Left ventricle myocardium inferior (tissue), 1 donor: ENCODE measurements around the gene LHX2. TPM values are rescaled to one million over a fixed set of nuclear protein-coding genes. Genes with fewer than 3 reads are reported as not detected.

Source experiments
- DNase-seq: peaks from one replicate; pipeline ENCODE4 v3.0.0-alpha.2; 2020
- H3K27ac ChIP-seq: fragments of 200-600 bp; replicated peaks from 2 replicates; pipeline ENCODE4 v1.8.0; 2021
- H3K27me3 ChIP-seq: fragments of 200-600 bp; 2 replicates; pipeline ENCODE4 v1.8.0; 2021; ENCODE audit warnings: low read depth
- H3K36me3 ChIP-seq: fragments of 200-600 bp; 2 replicates; pipeline ENCODE4 v1.8.0; 2021
- H3K4me1 ChIP-seq: fragments of 200-600 bp; 2 replicates; pipeline ENCODE4 v1.8.0; 2021
- H3K4me3 ChIP-seq: fragments of 200-600 bp; 2 replicates; pipeline ENCODE4 v1.8.0; 2021; ENCODE audit warnings: mild to moderate bottlenecking, moderate library complexity
- H3K9me3 ChIP-seq: fragments of 200-600 bp; replicated peaks from 2 replicates; pipeline ENCODE4 v1.8.0; 2021
- CTCF ChIP-seq: fragments of 200-600 bp; IDR thresholded peaks from 2 replicates; pipeline ENCODE4 v1.8.0; 2021; ENCODE audit warnings: antibody characterized with exemption, mild to moderate bottlenecking, borderline replicate concordance
- intact Hi-C: fragments of 100-400 bp; cut with micrococcal nuclease; formaldehyde crosslinking; loops from one replicate; pipeline ENCODE4 v1.11.0; 2022
- total RNA-seq: library from RNA; stranded (reverse); fragmentation: NEBNext Ultra II Directional; extraction: Animal tissue kit (Norgen Biotek cat#: 25700); gene quantifications from one replicate; pipeline ENCODE4 v1.2.1, GENCODE V29; 2021
- donor health status: DM: no; HTN: yes; CAD: no; lungs with severe emphysema.

Gene LHX2
- total RNA-seq, 1 donor from 2014 or later = not detected

- Histone ChIP-seq H3K36me3 (no peaks in the 10 kb centered on the region), H3K4me1 (peaks cover 14% of the 10 kb centered on the region), H3K4me3 (no peak overlapping the region), H3K9me3 (no peaks in the 10 kb centered on the region), H3K27ac (no peak overlapping the region), H3K27me3 (peaks cover 24% of the 10 kb centered on the region)
- TF ChIP-seq CTCF = no peak
- intact Hi-C loops = loop anchor here (10.0 kb wide), 1 partner anchor 502 kb away; no protein-coding TSS in a partner anchor
- no peak for DNase-seq
These were observed 35.7 kb downstream of the LHX2 start for GRCh38 chr9:124047251-124047672.

- intact Hi-C loops = no loop called here
- no peak for TF ChIP-seq CTCF
- Histone ChIP-seq H3K36me3 (no peaks in the 10 kb centered on the region), H3K4me3 (no peak overlapping the region), H3K27ac (no peak overlapping the region), H3K4me1 (no peaks in the 10 kb centered on the region), H3K27me3 (peaks cover 21% of the 10 kb centered on the region), H3K9me3 (peaks cover 8% of the 10 kb centered on the region)
- DNase-seq = no peak
These were observed 39.4 kb downstream of the LHX2 start for GRCh38 chr9:124050955-124051354.

GRCh38 chr9:124052401-124052800, 40.8 kb downstream of the LHX2 start:
- intact Hi-C loops = no loop called here

GRCh38 chr9:124054582-124055227, 43.1 kb downstream of the LHX2 start:
- Histone ChIP-seq H3K27ac (no peak overlapping the region), H3K27me3 (peaks cover 38% of the 10 kb centered on the region), H3K4me1 (no peaks in the 10 kb centered on the region), H3K4me3 (no peak overlapping the region), H3K36me3 (no peaks in the 10 kb centered on the region), H3K9me3 (peaks cover 8% of the 10 kb centered on the region)
- intact Hi-C loops = no loop called here
- DNase-seq = no peak
- TF ChIP-seq CTCF = no peak

More at GRCh38 chr9:124052401-124052800, 40.8 kb downstream of the LHX2 start:
- Histone ChIP-seq H3K27ac (no peak overlapping the region), H3K36me3 (no peaks in the 10 kb centered on the region), H3K4me3 (no peak overlapping the region), H3K4me1 (no peaks in the 10 kb centered on the region), H3K27me3 (peaks cover 31% of the 10 kb centered on the region), H3K9me3 (peaks cover 8% of the 10 kb centered on the region)
- DNase-seq = no peak
- TF ChIP-seq CTCF = no peak

- Histone ChIP-seq H3K9me3 (no peaks in the 10 kb centered on the region), H3K27me3 (peaks cover 49% of the 10 kb centered on the region), H3K4me1 (no peaks in the 10 kb centered on the region), H3K4me3 (no peak overlapping the region), H3K27ac (no peak overlapping the region), H3K36me3 (no peaks in the 10 kb centered on the region)
- no peak for DNase-seq
- intact Hi-C loops = no loop called here
- no peak for TF ChIP-seq CTCF
These were observed 49.5 kb downstream of the LHX2 start for GRCh38 chr9:124060844-124061605.
